HUES64 (cell line): ENCODE results near the gene ANO9.

Experiments used
- H3K27ac ChIP-seq: 2 replicates; pipeline ENCODE4 v1.7.0; 2013; ENCODE audit warnings: low read depth, low read length, inconsistent platforms
- H3K27me3 ChIP-seq: 2 replicates; pipeline ENCODE4 v1.6.1; 2013; ENCODE audit warnings: mild to moderate bottlenecking, low read length; ENCODE audit not compliant: insufficient read depth
- H3K36me3 ChIP-seq: 2 replicates; pipeline ENCODE4 v1.6.1; 2013; ENCODE audit warnings: mild to moderate bottlenecking, low read length; ENCODE audit not compliant: insufficient read depth
- H3K4me1 ChIP-seq: 2 replicates; pipeline ENCODE4 v1.6.1; 2013; ENCODE audit warnings: mild to moderate bottlenecking, low read length, moderate library complexity; ENCODE audit not compliant: insufficient read depth
- H3K4me3 ChIP-seq: 2 replicates; pipeline ENCODE4 v1.5.1; 2013; ENCODE audit warnings: mild to moderate bottlenecking, low read length, moderate library complexity
- H3K9ac ChIP-seq: 2 replicates; pipeline ENCODE4 v1.6.1; 2013; ENCODE audit warnings: mild to moderate bottlenecking, low read depth, low read length
- H3K9me3 ChIP-seq: 2 replicates; pipeline ENCODE4 v1.6.1; 2013; ENCODE audit warnings: low read depth, low read length; ENCODE audit not compliant: insufficient read depth
- WGBS: fragments of 150-250, 120-280 bp; methylation state at CpG from one replicate; pipeline ENCODE4 v1.1.7; 2013; ENCODE audit warnings: missing lambda C conversion rate; 5-methylcytosine and 5-hydroxymethylcytosine counted together

Gene ANO9

DNA sequence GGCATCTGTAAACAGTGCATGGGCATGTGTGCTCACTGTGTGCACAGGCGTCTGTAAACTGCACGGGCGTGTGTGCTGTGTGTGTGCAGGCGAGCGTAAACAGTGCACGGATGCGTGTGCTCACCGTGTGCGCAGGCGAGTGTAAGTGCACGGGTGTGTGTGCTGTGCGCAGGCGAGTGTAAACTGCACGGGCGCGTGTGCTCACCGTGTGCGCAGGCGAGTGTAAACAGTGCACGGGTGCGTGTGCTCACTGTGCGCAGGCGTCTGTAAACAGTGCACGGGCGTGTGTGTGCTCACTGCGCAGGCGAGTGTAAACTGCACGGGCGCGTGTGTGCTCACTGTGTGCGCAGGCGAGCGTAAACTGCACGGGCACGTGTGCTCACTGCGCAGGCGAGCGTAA is 42.8 kb upstream of the ANO9 start:
- H3K9me3 ChIP-seq, result no peaks in the 10 kb centered on the region
- H3K9ac ChIP-seq, result no peak overlapping the region
- no peaks in the 10 kb centered on the region for H3K27me3 ChIP-seq
- H3K4me1 ChIP-seq, result no peaks in the 10 kb centered on the region
- no peak overlapping the region for H3K4me3 ChIP-seq
- H3K27ac ChIP-seq, result no peak overlapping the region
- 98% methylated on average over 38 of the region's 38 CpGs for WGBS
- 0 out of 2 replicates have a peak, but pooled peaks cover 4% of the 10 kb centered on the region for H3K36me3 ChIP-seq

DNA sequence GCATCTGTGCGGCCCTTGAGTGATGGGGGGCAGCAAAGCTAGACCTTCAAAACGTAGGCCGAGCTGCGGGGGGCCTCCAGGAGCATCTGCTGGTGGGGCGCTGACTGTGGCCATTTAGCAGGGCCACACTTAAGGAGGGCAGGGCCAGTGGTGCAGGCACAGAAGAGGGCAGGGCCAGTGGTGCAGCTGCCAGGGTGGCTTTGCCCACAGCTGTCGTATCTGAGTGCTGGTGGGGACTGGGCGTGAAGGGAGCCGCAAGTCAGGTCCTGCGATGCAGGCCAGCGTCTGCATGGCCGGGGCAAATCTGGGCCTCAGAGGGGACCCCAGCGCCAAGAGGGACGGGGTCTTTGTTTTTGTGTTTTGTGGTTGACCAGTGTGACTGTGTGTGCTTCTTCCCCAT is 37.5 kb upstream of the ANO9 start:
- H3K9ac ChIP-seq, result no peak overlapping the region
- no peaks in the 10 kb centered on the region for H3K4me1 ChIP-seq
- no peaks in the 10 kb centered on the region for H3K9me3 ChIP-seq
- no peaks in the 10 kb centered on the region for H3K27me3 ChIP-seq
- H3K36me3 ChIP-seq, result peaks cover 10% of the 10 kb centered on the region; the same call in 1 of the 2 replicates
- H3K27ac ChIP-seq, result no peak overlapping the region
- WGBS, result 96% methylated on average over 13 of the region's 13 CpGs
- no peak overlapping the region for H3K4me3 ChIP-seq

DNA sequence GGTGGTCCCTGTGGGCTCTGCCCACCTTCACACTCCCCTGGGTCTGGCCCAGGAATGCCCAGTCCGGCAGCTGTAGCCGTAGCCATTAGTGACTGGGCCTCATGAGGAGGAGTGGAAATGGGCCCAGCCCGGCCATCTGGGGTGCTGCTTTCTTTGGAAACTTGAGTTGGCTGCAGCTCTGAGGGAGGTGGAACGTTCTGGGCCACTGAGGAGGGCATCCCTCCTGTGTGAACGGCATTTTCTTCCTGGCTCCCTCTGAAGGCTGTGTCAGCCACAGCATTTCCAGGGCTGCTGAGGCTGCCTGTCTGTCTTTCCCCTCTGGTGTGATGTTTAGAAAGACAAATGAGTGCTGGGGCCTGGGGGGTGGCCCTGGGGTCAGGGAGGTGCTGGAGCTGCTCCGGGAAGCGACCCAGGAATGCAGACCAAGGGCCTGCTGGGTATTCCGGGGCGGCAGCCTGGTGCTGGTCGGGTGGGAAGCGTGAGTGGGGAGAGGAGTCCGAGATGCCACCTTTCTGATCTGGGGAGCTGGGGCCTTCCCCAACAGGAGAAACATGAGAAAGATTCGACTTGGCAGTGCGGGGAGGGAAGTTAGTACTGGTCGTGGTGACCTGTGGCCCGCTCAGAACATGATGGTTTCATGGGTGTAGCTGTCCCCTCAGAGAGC is 35.4 kb upstream of the ANO9 start:
- no peaks in the 10 kb centered on the region for H3K9me3 ChIP-seq
- H3K27ac ChIP-seq, result peak overlapping the region; percentile 30; the same call in 1 of the 2 replicates
- 0 out of 2 replicates have a peak, but pooled peaks cover 2% of the 10 kb centered on the region for H3K4me1 ChIP-seq
- WGBS, result 85% methylated on average over 16 of the region's 16 CpGs
- H3K9ac ChIP-seq, result no peak overlapping the region
- peaks cover 10% of the 10 kb centered on the region; the same call in 1 of the 2 replicates for H3K36me3 ChIP-seq
- H3K4me3 ChIP-seq, result no peak overlapping the region
- no peaks in the 10 kb centered on the region for H3K27me3 ChIP-seq

DNA sequence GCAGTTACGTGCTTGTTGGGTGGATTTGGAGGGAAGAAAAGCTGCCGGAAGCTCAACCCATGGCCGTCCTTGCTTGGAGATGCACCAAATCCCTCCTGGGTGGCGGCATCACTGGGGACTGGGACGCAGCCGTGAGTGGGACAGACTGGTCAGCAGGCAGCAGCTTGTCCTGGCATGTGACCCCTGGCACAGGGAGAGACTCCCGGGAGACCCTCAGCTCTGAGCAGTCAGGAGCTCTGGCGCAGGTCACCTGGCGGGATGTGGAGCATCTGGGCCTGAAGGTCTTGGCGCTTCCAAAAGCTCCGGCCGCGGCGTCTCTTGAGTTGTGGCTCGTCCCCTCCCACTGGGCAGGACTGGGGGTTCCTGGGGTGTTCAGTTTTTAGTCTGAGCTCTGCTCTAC is 34.6 kb upstream of the ANO9 start:
- no peaks in the 10 kb centered on the region for H3K9me3 ChIP-seq
- 0 out of 2 replicates have a peak, but pooled peaks cover 2% of the 10 kb centered on the region for H3K4me1 ChIP-seq
- WGBS, result 97% methylated on average over 15 of the region's 15 CpGs
- H3K36me3 ChIP-seq, result peaks cover 10% of the 10 kb centered on the region; the same call in 1 of the 2 replicates
- H3K27ac ChIP-seq, result no peak overlapping the region
- no peak overlapping the region; the same call in 1 of the 2 replicates for H3K9ac ChIP-seq
- no peak overlapping the region for H3K4me3 ChIP-seq
- no peaks in the 10 kb centered on the region for H3K27me3 ChIP-seq

DNA sequence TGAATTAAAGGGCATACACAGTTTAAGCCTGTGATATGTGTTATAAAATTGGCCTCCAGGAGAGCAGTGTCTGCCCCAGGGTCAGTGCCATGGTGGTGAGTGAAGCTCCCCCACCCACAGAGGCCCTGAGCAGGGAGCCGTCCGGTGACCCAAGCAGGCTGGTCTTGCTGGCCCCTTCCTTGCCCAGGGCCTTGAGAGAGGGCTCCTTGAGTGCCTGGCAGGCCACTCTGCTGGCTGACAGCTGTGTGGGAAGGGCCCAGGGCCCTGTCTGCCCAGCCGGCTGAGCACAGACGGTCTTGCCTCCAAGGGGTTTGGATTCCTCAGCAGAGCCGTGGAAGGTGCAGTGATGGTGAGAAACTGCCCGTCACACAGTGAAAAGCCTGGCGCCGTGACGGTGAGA is 34.1 kb upstream of the ANO9 start:
- Histone ChIP-seq H3K4me3 (no peak overlapping the region), H3K27ac (no peak overlapping the region), H3K4me1 (0 out of 2 replicates have a peak, but pooled peaks cover 2% of the 10 kb centered on the region), H3K9ac (no peak overlapping the region), H3K9me3 (no peaks in the 10 kb centered on the region), H3K27me3 (no peaks in the 10 kb centered on the region), H3K36me3 (peaks cover 10% of the 10 kb centered on the region; the same call in 1 of the 2 replicates)
- 95% methylated on average over 9 of the region's 9 CpGs for whole genome bisulfite sequencing

DNA sequence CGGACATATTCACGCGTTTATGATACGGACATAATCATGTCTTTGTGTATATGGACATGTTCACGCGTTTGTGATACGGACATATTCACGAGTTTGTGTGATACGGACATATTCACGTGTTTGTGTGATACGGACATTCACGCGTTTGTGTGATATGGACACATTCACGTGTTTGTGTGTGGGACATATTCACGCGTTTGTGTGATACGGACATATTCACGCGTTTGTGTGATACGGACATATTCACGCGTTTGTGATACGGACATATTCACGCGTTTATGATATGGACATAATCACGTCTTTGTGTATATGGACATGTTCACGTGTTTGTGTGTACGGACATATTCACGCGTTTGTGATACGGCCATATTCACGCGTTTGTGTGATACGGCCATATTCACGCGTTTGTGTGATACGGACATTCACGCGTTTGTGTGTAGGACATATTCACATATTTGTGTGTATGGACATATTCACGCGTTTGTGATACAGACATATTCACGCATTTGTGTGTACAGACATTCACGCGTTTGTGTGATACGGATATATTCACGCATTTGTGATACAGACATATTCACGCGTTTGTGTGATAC is 33.2 kb upstream of the ANO9 start:
- Histone ChIP-seq H3K9ac (no peak overlapping the region), H3K36me3 (peaks cover 10% of the 10 kb centered on the region; the same call in 1 of the 2 replicates), H3K4me3 (no peak overlapping the region), H3K27me3 (no peaks in the 10 kb centered on the region), H3K9me3 (no peaks in the 10 kb centered on the region), H3K27ac (no peak overlapping the region), H3K4me1 (peaks cover 5% of the 10 kb centered on the region)
- 95% methylated on average over 48 of the region's 48 CpGs for WGBS

DNA sequence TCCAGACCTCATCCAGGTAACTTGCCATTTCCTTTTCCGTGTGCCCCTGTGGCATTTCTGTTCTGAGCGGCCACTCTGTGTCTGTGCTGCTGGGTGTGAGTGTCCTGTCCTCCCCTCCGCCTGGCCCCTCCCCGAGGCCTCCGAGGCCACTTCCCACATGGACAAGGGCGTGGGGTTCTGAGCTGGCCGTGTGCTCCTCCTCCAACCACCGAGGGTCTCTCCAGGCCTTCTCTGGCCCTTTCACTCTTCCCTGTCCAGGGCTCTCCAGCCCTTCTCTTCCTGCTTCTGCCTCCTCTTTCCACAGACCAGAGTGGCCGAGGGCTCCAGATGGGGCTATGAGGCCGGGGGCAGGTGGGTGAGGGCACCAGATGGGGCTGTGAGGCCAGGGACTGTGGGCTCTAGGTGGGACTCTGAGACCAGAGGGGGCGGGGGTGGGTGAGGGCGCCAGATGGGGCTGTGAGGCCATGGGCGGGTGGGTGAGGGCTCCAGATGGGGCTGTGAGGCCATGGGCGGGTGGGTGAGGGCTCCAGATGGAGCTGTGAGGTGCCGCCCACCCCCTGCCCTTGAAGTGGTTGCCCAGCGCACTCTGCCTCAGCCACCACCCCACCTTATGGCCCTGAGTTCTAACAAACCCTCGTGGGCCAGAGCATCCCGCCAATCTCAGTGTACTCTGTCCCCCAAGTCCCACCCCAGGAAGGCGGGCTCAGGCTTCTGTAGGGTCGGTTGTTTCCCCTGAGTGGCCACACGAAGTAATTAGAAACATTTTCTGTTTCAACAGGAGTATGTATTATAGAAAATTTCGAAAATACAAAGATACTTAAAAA is 32.4 kb upstream of the ANO9 start:
- H3K4me1 ChIP-seq, result peaks cover 12% of the 10 kb centered on the region
- no peak overlapping the region for H3K4me3 ChIP-seq
- no peaks in the 10 kb centered on the region for H3K9me3 ChIP-seq
- no peak overlapping the region for H3K27ac ChIP-seq
- no peak overlapping the region for H3K9ac ChIP-seq
- H3K36me3 ChIP-seq, result peaks cover 7% of the 10 kb centered on the region; the same call in 1 of the 2 replicates
- 93% methylated on average over 21 of the region's 22 CpGs for WGBS
- no peaks in the 10 kb centered on the region for H3K27me3 ChIP-seq

DNA sequence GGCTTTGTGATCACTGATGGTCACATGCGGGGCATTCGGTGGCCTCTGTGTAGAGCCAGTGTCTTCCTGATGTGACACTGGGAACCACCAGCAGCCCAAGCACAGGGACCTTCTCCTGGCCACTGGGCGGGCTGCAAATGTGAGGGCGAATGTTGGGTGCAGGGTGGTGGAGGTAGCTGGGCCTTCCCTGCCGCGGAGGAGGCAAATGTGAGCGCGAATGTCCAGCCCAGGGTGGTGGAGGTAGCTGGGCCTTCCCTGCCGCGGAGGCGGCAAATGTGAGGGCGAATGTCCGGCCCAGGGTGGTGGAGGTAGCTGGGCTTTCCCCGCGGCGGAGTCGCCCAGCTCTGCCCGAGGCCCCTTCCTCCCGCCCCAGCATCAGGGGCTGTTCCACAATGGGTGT is 31.6 kb upstream of the ANO9 start:
- no peak overlapping the region for H3K27ac ChIP-seq
- no peaks in the 10 kb centered on the region for H3K9me3 ChIP-seq
- H3K4me1 ChIP-seq, result peaks cover 13% of the 10 kb centered on the region
- no peaks in the 10 kb centered on the region for H3K27me3 ChIP-seq
- H3K9ac ChIP-seq, result no peak overlapping the region
- no peak overlapping the region for H3K4me3 ChIP-seq
- WGBS, result 95% methylated on average over 19 of the region's 19 CpGs
- H3K36me3 ChIP-seq, result peaks cover 7% of the 10 kb centered on the region; the same call in 1 of the 2 replicates

DNA sequence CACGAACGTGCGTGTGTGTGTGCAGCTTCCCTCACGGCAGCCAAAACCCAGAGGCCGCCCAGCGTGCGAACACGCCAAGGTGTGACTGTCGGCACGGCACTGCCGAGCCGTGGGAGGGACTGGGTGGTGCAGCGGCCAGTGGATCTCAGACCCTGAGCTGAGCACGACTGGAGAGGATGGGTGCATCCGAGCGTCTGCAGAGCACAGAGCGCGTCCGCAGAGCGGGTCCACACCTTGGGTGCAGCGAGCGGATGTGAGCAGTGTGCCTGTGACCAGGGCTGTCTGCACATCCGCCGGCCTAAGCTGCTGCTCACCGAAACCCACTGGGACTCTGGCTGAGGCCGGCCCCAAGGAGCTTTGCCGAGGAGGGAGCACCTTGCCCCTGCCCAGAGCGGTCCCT is 31.0 kb upstream of the ANO9 start:
- Histone ChIP-seq H3K27me3 (no peaks in the 10 kb centered on the region), H3K36me3 (peaks cover 7% of the 10 kb centered on the region; the same call in 1 of the 2 replicates), H3K27ac (no peak overlapping the region), H3K9ac (no peak overlapping the region), H3K4me1 (peaks cover 14% of the 10 kb centered on the region), H3K9me3 (no peaks in the 10 kb centered on the region), H3K4me3 (no peak overlapping the region)
- WGBS, result 96% methylated on average over 28 of the region's 28 CpGs

DNA sequence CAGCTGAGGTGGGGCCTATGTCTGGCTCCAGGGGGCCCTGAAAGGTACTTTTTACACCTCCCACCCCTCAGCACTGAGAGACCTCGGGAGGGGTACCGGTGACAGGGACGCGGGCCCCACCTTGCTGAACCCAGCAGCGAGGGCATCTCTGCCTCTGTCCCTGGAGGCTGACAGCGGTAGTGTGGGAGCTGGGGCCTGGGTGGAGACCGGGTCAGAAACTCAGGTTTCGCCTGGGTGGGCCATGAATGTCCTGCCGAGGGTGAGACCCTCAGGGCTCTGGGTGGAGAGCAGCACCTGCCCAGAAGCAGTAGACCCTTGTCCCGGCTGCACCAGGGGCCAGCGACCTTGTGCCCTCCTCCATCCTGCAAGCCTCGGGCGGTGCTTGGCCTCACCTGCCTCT is 30.5 kb upstream of the ANO9 start:
- Histone ChIP-seq H3K4me3 (no peak overlapping the region), H3K9ac (no peak overlapping the region), H3K27ac (no peak overlapping the region), H3K9me3 (no peaks in the 10 kb centered on the region), H3K27me3 (no peaks in the 10 kb centered on the region), H3K36me3 (peaks cover 7% of the 10 kb centered on the region; the same call in 1 of the 2 replicates), H3K4me1 (peaks cover 14% of the 10 kb centered on the region)
- WGBS, result 93% methylated on average over 13 of the region's 13 CpGs
